HG03039 (cell line): Measurements from ENCODE around the gene PLGRKT.
"Not testable (repeated sequence)": the region's sequence is repeated elsewhere in the genome, so short reads cannot be mapped to it uniquely, and the experiment has no call there.

Source experiments
- ATAC-seq: cut with Tn5 transposase; IDR thresholded peaks from one replicate; pipeline ENCODE4 v1.9.1; 2021; ENCODE audit warnings: mild to moderate bottlenecking, moderate library complexity; ENCODE audit not compliant: unreplicated experiment

The PLGRKT gene

GRCh38 chr9:5433328-5433727 lies 4.4 kb downstream of the PLGRKT start:
- ATAC-seq, result not testable (repeated sequence)

- not testable (repeated sequence) for ATAC-seq
These were observed 4.8 kb downstream of the PLGRKT start for GRCh38 chr9:5432890-5433289.

- no peak for ATAC-seq
These were observed 6.8 kb downstream of the PLGRKT start for GRCh38 chr9:5430912-5431311.

GRCh38 chr9:5429873-5430564 lies 7.7 kb downstream of the PLGRKT start:
- ATAC-seq, result no peak

- ATAC-seq, result no peak
These were observed 8.8 kb downstream of the PLGRKT start for GRCh38 chr9:5428794-5429528.

- no peak for ATAC-seq
These were observed 9.6 kb downstream of the PLGRKT start for GRCh38 chr9:5428172-5428571.

GRCh38 chr9:5427005-5427404 lies 10.7 kb downstream of the PLGRKT start:
- no peak for ATAC-seq

- ATAC-seq, result no peak
These were observed 12.6 kb downstream of the PLGRKT start for GRCh38 chr9:5425006-5425628.

- ATAC-seq, result no peak
These were observed 15.4 kb downstream of the PLGRKT start for GRCh38 chr9:5422276-5422675.

- no peak for ATAC-seq
These were observed 16.6 kb downstream of the PLGRKT start for GRCh38 chr9:5421163-5421562.

GRCh38 chr9:5419987-5420386 lies 17.7 kb downstream of the PLGRKT start:
- ATAC-seq, result no peak

- ATAC-seq, result no peak
These were observed 19.2 kb downstream of the PLGRKT start for GRCh38 chr9:5418481-5418880.

- ATAC-seq, result no peak
These were observed 20.8 kb downstream of the PLGRKT start for GRCh38 chr9:5416953-5417352.

- ATAC-seq, result no peak
These were observed 29.1 kb downstream of the PLGRKT start for GRCh38 chr9:5408596-5408995.

GRCh38 chr9:5402217-5402616 lies 35.5 kb downstream of the PLGRKT start:
- ATAC-seq, result no peak

- ATAC-seq, result not testable (repeated sequence)
These were observed 40.2 kb downstream of the PLGRKT start for GRCh38 chr9:5397547-5397946.

- ATAC-seq, result no peak
These were observed 42.3 kb downstream of the PLGRKT start for GRCh38 chr9:5395428-5395827.

- ATAC-seq, result not testable (repeated sequence)
These were observed 43.7 kb downstream of the PLGRKT start for GRCh38 chr9:5393976-5394375.

GRCh38 chr9:5393497-5393896 lies 44.2 kb downstream of the PLGRKT start:
- ATAC-seq, result no peak

GRCh38 chr9:5392285-5392684 lies 45.4 kb downstream of the PLGRKT start:
- no peak for ATAC-seq

GRCh38 chr9:5389109-5389732 lies 48.5 kb downstream of the PLGRKT start:
- ATAC-seq, result no peak
